ENCODE measurements around the gene ITK.
"Not testable (repeated sequence)": the region's sequence is repeated elsewhere in the genome, so short reads cannot be mapped to it uniquely, and the experiment has no call there.

Gene ITK

GRCh38 chr5:157213527-157214243 lies 33.0 kb downstream of the ITK start:
- DNase-seq, result peak in 1 of 5 experiments; percentile 57

DNA sequence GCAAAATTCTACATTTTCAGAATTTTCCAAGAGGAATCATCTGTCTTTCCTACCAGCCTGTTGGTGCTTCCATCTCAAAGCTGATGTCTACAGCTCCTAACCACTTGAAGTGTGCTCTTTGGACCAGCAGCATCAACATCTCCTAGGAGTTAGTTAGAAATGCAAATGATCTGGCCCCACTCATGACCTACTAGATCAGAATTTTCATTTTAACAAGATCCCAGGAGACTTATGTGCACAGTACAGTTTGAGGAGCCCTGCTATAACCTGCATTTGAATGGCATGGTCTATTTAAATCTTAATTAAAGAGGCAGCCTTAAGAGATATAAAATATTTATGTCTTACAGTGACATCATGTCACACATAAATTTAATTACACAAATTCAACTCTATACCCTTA lies 33.8 kb downstream of the ITK start:
- no peak for DNase-seq

GRCh38 chr5:157214861-157215513 lies 34.3 kb downstream of the ITK start:
- DNase-seq, result peak in 2 of 5 experiments; percentile 69 to 76

GRCh38 chr5:157215514-157216167 lies 35.0 kb downstream of the ITK start:
- no peak for DNase-seq

DNA sequence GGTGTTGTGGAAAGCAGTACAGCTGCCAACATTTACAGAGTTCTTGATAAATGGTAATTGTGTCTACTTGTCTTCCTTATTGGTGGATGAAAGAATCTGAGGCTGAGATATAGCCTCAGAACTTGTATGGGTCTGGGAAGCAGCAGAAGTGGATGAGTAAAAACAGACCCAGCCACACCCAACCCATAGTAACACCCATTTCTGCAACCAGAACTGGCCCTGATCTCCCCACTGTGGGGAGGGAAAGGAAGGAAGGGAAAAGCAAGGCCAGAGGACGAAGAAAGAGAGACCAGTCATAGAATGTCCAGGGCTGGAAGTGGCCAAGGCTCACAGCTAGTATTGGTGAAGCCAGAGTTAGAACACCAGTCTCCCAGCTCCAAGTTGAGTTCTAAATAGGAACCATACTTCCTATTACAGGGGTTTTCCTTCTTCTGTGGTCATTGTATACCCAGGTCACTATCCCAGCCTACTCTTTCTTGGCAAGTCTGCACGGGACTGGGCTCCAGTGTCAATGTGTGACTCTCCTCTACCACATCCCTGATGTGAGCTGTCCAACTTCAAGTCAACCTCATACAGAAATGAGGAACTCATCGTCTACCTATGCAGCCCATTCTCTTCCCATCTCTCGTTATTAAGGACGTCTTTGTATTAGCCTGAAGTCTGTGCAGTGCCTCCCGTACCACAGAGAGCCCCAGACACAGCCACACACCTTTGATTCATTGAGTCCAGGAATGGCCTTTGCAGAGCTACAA lies 35.9 kb downstream of the ITK start:
- peak in 1 of 5 experiments; percentile 47 for DNase-seq

DNA sequence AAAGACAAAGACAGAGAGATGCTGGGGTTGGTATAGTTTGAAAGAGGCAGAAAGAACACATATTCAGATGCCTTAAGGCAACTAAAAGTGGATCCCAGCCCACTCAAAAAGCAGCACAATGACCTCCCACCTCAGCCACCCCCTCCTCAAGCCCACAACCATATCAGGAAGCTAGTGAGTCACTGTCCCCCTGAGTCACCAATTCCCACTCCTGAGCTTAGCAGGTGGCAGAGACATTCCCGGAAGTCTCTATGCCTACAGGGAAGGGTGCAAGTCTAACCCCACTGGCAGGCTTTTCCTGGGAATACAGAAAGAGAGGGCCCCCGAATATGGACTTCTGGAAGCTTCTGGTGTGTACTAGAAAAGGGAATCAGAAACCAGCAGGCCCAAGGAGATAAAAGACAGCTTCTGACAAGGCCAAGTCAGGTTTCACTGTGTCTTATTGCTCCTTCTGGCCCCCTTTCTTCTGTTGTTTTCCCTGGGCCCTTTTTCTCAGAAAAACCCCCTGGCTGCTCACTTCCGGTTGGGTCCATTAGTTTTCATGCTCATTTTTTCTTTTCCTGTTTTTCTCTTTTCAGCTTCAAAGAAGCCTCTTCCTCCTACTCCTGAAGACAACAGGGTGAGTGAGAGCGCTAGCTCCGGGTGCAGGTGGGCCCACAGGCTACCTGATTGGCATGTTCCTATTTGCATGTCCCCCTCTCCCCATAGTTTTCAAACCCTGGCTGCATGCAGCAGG lies 36.8 kb downstream of the ITK start:
- DNase-seq, result peak in 1 of 5 experiments; percentile 51

- peak in 1 of 5 experiments; percentile 91 for DNase-seq
Observed at GRCh38 chr5:157219491-157220271, 39.0 kb downstream of the ITK start.

DNA sequence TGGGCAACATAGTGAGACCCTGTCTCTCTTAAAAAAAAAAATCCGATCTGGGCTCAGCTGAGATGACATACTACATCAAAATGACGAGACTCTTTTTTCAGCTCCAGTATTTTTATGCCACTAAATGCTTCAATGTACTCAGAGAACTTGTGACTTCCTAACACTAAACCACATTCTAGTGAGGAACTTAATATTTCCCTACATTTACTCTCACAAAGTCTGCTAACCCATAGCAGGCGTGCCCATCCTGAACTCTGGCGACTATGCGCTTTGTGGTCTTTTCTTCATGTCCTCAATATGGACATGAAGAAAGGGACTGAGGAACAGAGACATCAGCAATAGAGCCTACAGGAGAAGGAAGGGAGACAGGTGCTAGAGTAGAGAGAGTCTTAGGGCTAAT lies 41.3 kb downstream of the ITK start:
- no peak for DNase-seq

DNA sequence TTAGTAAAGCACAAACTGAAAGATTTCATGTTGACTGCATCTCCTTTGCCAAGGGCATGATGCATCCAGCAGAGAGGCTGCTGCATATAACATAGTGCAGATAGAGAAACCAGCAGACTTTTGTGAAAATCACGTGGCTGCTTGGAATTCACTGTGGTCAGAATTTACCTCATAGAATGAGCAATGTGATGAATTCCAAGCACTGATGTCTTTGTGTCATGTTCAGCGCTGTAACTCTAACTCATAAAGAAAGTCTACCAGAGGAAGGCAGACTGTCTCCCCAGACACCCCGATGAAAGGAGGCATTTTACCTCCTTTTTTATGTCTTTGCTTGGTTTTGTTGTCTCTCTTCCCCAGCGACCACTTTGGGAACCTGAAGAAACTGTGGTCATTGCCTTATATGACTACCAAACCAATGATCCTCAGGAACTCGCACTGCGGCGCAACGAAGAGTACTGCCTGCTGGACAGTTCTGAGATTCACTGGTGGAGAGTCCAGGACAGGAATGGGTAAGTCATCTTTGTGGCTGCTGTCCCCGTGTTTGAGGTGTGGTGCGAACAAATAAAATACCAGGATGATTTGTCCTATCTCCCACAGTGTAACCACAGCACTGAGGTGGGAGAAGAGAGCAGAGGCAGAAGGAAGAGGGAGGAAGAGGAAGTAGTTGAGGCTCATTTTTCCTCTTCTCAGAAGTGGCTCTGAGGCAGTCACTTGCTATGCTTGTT lies 42.0 kb downstream of the ITK start:
- peak in 4 of 5 experiments; percentile 36 to 92 (median 56) for DNase-seq

GRCh38 chr5:157225469-157226422 lies 45.1 kb downstream of the ITK start:
- no peak for DNase-seq

GRCh38 chr5:157230610-157231009 lies 50.0 kb downstream of the ITK start:
- no peak for DNase-seq

GRCh38 chr5:157232706-157233105 lies 52.1 kb downstream of the ITK start:
- no peak for DNase-seq

DNA sequence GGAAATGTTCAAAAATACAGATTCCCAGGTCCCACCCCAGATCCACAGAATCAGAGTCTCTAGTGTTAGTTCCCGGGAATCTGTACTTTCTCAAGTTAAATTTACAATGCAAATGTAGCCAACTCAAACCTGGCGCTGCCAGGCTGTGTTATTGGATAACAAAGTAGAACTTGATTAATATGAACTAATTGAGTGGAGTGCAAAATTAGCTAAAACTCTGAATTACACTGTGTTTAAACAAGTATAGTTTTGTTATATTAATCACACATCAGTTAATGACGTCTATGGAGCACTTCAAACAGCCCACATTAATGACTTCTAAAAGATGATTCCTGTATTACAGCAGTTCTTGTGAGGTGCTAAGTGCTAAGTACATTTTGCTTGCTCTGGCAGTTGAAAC lies 52.9 kb downstream of the ITK start:
- peak in 1 of 5 experiments; percentile 63 for DNase-seq

DNA sequence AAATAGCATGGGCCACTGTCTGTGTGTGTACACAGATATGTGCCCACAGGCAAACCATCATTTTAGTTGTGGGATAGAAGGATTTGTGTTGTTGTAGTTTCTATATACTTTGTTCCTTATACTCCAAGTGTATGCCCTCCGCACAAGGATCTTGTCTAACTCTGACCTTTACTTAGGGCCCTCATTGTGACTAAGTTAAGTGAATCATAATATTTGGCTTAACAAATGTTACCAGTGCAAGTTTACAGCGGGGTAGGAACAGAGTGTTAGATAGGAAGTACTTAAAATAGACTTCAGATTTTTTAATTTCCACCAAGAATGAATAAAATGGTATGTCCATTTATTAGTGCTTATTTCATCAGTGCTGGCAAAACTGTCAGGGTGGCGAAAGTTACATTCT lies 55.8 kb downstream of the ITK start:
- DNase-seq, result no peak

GRCh38 chr5:157241483-157241882 lies 60.8 kb downstream of the ITK start:
- DNase-seq, result no peak

DNA sequence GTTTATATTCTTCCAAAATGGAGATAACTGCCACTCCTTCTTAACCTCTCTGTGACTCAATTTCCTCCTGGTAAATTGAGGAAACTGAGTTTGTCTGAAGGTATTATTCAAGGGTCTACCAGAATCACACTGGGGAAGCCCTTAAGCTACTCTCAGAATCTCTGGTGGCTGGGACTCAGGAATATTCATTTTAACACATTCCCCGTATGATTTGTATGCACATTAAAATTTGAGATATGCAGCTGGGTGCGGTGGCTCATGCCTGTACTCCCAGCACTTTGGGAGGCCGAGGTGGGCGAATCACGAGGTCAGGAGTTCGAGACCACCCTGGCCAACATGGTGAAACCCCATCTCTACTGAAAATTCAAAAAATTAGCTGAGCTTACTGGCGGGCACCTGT lies 64.1 kb downstream of the ITK start:
- DNase-seq, result not testable (repeated sequence)

GRCh38 chr5:157245476-157245875 lies 64.8 kb downstream of the ITK start:
- no peak for DNase-seq

- no peak for DNase-seq
Observed at GRCh38 chr5:157245886-157246285, 65.2 kb downstream of the ITK start.

DNA sequence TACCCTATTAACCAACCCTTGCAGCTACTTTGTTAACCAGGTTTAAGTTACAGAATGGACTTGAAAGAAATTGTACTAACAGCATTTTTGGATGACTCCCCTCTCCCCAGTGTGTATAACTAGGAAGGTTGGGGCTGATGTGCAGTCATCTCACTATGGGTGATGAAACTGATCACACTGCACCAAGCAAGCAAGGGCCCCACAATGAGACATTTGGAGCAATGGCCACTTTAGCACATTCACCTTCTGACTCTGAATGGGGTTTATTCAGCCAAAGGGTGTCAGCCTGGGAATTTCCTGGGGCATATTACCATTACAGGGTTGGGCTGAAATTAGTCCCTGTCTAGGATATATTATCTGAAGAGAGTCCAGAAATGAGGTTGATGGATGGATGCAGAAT lies 66.6 kb downstream of the ITK start:
- peak in 1 of 5 experiments; percentile 41 for DNase-seq
